NCI-H2029 treated with DMSO at 0.1 percent for 48 hours (cell line): Measurements from ENCODE around the gene RDH13.
"Not testable (repeated sequence)": the region's sequence is repeated elsewhere in the genome, so short reads cannot be mapped to it uniquely, and the experiment has no call there.

ENCODE experiments used
- DNase-seq: peaks from one replicate; lab custom pipeline; 2025; lab: John Stamatoyannopoulos, UW

Gene RDH13

GRCh38 chr19:55076321-55076720, 13.4 kb upstream of the RDH13 start:
- no peak for DNase-seq

- DNase-seq = no peak
Measured at GRCh38 chr19:55075371-55075998, 12.5 kb upstream of the RDH13 start, which contains the start of gene EPS8L1. EPS8L1 (plus strand) TSS chr19:55075869; CDS start chr19:55076445, 576 bp downstream.

DNA sequence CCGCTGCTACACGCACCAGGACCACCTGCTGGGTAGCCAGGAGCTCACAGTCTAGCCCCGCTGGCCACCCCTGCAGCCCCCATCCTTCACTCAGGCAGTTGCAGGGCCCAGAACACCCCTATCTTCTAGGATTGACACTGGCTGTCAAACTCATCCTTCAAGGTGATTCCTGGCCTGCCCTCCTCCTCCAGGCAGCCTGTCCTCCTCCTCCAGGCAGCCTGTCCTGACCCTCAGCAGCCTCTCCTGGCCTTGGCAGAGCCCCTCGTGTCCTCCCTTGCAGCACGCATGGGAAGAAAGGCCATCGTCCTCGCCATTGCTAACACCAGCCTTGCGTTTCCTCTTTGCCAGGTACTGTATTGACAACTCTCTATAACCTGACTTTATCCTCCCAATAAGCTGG, 9.0 kb upstream of the RDH13 start:
- DNase-seq = no peak

DNA sequence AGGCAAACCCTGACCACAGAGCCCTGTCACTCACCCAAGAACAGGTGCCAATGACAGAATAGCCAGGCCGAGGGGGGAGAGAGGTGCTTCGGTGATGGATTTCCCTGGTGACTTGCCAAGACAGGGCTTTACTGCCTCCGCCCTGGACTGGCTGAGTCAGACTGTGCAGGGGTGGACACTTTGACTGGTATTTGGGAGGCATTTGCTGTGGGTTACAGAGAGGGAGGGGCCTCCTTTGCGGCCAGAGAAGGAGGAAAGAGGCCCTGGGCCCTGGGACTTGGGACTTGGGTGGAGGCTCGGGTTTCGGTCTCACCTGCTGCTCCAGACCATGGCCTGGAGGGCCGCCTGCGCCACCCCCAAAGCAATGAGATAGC, 8.2 kb upstream of the RDH13 start:
- no peak for DNase-seq

DNA sequence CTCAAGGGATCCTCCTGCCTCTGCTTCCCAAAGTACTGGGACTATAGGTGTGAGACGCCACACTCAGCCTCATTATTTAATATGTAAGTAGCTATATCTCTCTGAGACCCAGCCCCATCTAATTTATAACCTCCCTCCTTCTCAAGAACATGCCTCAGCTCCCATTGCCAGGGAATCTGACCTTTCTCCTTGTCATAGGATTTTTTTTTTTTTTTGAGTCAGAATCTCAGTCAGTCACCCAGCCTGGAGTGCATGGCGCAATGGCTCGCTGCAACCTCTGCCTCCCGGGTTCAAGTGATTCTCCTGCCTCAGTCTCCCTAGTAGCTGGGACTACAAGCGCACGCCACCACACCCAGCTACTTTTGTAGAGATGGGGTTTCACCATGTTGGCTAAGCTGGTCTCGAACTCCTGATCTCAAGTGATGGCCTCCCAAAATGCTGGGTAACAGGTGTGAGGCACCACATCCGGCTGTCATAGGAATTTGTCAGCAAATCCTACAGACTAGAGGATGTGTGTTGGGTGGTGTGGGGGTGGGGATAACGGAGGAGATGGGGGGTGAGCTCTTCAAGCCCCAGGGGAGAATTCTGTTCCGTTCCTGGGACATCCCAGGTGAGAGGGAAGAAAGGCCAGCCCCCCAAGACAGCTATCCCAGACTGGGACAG, 7.6 kb upstream of the RDH13 start:
- no peak for DNase-seq

DNA sequence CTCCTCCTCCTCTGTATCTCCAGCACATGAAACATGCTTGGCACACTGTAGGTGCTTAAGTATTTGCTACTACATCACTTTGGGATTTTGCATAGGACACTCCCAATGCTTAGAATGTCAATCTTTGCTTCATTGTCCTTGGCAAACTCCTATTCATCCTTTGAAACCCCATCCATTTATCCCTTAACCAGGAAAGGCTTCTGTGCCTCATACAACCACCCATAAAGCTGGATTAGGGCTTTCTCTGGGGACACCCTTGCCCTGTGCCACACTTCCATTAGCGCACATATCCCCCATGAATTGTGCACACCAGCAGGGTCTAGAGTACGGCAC, 6.9 kb upstream of the RDH13 start:
- no peak for DNase-seq

DNA sequence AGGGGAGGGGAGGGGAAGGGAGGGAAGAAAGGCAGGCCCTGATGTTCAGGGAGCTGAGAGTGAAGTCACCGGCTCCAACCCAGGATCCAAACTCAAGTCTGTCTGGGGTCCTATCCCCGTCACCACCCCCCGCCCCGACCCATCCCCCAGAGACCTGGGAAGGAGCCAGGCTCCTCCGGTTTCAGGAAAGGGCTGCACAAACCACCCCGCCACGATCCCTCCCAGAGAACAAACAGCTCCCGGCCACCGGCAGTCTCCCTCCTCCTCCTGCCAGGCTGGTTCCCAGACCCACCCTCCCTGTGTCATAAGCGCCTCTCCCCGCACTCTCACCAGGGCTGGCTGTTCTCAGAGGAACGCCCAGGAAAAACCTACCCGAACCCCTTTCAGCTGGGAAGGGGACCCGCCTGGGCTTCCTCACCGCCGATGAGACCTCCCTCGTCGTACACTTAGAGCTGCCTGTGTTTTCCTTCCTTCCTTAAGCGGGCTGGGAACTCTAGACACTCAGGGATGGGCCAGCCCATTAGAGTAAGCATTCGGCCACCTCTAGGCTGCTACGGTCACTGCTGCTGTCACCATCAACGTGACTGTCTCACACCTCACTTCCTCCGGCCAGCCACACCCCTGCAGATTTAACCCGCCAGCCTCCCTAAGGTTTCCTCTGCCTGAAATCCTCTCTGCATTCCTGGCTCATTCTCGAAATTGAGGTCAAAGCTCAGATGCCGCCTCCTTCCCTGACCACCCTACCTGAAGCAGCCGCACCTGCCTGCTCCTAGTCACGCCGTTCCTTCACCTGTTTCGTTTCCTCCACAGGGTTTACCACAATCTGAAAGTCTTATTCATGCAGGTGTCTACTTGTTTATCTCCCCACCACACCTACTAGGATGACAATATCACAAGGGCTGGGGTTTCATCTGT, 6.3 kb upstream of the RDH13 start:
- DNase-seq = peak; percentile 21

- DNase-seq = no peak
Measured at GRCh38 chr19:55067869-55068268, 4.9 kb upstream of the RDH13 start.

GRCh38 chr19:55066107-55066709, 3.3 kb upstream of the RDH13 start:
- no peak for DNase-seq

DNA sequence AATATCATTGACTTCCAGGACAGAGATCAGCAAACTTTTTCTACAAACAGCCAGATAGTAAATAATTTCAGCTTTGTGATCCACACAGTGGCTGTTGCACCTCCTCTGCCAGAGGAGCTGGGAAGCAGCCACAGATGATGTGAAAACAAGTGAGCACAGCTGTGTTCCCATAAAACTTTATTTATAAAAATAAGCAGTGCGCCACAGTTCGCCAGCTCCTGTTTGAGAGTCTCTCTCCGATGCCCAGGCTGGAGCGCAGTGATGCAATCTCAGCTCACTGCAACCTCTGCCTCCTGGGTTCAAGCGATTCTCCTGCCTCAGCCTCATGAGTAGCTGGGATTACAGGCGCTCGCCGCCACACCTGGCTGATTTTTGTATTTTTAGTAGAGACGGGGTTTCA, 2.6 kb upstream of the RDH13 start:
- DNase-seq = not testable (repeated sequence)

DNA sequence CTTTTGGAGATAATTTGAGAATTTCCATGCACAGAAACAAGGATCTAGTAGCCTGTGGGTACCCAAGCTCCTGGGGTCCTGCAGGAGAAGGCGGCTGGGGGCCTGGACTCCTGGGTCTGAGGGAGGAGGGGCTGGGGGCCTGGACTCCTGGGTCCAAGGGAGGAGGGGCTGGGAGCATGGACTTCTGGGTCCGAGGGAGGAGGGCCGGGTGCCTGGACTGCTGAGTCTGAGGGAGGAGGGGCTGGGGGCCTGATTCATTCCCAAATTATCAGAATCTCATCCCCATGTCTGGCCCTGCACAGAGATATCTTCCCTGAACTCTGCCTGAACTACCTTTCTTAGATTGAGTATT, 520 bp upstream of the RDH13 start:
- DNase-seq = no peak

DNA sequence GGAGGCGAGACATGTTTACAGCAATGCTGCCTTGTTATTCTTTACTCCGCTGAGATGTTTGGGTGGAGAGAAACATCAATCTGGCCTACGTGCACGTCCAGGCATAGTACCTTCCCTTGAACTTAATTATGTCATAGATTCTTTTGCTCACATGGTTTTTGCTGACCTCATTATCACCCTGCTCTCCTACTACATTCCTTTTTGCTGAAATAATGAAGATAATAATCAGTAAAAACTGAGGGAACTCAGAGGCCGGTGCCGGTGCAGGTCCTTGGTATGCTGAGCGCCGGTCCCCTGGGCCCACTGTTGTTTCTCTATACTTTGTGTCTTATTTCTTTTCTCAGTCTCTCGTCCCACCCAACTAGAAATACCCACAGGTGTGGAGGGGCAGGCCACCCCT, 2.7 kb downstream of the RDH13 start:
- DNase-seq = not testable (repeated sequence)

DNA sequence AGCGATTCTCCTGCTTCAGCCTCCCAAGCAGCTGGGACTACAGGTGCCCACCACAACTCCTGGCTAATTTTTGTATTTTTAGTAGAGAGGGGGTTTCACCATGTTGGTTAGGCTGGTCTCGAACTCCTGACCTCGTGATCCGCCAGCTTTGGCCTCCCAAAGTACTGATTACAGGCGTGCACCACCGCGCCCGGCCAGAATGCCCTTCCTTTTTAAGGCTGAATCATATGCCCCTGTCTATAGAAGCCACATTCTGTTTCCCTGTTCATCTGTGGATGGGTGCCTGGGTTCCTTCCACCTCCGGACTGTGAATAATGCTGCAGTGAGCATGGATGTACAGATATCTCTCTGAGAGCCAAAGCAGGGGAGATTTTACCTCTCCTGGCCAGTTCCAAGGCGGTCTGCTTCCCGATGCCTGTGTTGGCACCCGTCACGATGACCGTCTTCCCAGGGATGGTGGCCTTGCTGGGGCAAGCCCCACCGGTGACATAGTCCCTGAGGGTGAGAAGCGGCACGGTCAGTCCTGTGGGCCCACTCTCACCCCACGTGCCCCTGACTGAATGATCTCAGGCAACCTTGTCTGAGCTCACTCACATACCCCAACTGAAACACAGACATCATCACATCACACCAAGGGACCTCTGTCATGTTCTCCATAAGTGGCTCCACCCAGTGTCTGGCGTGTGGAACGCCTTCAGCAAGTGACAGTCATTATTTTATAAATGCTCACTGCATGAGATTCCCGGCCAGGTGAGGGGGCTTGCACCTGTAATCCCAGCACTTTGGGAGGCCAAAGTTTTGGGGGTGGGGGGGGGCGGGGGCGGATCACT, 4.0 kb downstream of the RDH13 start:
- no peak for DNase-seq

DNA sequence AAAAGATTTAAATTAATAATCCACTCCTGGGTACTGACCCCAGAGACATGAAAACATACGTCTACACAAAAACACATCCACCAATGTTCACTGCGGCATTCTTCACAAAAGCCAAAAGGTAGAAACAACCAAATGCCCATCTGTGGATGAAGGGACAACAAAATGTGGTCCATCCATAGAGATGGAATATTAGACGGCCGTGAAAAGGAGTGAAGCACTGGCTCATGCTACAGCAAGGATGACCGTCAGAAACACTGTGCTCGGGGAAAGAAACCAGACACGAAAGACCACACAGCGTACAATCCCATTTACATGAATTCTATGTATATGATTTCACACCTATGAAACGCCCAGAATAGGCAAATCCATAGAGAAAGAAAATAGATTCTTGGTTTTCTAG, 6.1 kb downstream of the RDH13 start:
- no peak for DNase-seq

GRCh38 chr19:55053735-55054134, 9.2 kb downstream of the RDH13 start:
- no peak for DNase-seq

GRCh38 chr19:55050749-55051532, 12.0 kb downstream of the RDH13 start:
- DNase-seq = no peak

- DNase-seq = no peak
Measured at GRCh38 chr19:55048446-55048845, 14.5 kb downstream of the RDH13 start.

DNA sequence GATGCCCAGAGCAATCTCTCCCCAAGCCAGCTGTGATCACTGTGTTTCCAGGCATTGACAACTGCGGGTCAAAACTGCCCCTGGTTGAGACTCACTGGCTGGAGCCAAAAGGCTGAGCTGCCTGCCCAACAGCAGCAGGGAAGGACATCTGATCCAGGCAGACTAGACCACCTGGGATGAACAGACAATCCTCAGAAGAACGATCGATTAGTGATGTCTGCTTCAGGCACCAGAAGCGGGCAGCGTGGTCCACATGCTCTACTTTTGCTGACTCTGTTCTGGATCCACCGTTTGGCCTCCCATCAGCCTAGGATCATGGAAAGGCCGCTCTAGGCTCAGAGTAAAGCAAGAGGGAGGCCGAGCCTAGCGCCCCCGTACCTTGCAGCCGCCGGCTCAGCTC, 15.0 kb downstream of the RDH13 start:
- no peak for DNase-seq

DNA sequence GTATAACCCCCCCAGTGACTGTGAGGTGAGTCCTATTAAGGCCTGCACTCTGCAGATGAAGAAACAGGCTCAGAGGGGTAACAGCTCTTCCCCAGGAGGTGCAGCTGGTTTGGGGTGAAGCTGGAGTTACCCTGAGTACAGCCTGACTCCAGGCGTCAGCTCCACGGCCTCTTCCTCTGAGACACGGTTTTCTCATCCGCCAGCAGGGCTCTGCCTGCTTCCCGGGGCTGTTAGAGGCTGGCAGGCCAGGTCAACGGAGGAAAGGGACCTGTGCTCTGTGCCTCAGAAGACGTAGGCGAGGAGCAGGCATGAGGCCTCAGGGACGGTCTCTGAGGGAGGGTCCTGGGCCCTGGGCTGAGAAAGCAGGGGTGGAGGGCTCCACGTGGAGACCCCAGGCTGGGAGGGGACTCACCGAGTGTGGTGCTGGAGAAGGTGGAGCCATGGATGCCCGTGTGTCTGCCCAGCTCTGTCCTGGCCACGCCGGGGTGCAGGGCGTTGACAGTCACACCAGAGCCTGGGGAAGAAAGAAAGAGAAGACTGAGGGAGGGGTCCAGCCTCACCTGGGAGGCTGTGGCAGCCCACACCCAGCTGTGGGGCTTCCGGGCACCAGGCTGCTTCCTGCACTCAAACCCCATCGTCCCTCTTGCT, 15.8 kb downstream of the RDH13 start:
- DNase-seq = no peak
